LNCAP (cell line): ENCODE measurements around the gene PPIL1.

Source experiments
- CTCF ChIP-seq: fragments of 450-650 bp; IDR thresholded peaks from 2 replicates; pipeline ENCODE4 v1.5.1; 2017; ENCODE audit warnings: mild to moderate bottlenecking

PPIL1 gene

GRCh38 chr6:36886950-36887618, 12.5 kb upstream of the PPIL1 start:
- TF ChIP-seq CTCF: no peak

- TF ChIP-seq CTCF: peak; percentile 77
Observed at GRCh38 chr6:36885461-36886401, 11.1 kb upstream of the PPIL1 start, which contains the start of gene C6orf89. TSS of gene C6orf89 (plus strand) at chr6:36885952. CDS start at chr6:36899445, 13,493 bp downstream.

- no peak for TF ChIP-seq CTCF
Observed at GRCh38 chr6:36884610-36885009, 10.0 kb upstream of the PPIL1 start.

- TF ChIP-seq CTCF: no peak
Observed at GRCh38 chr6:36875250-36875633, 639 bp upstream of the PPIL1 start.

GRCh38 chr6:36873612-36874442, 776 bp downstream of the PPIL1 start:
- no peak for TF ChIP-seq CTCF

- no peak for TF ChIP-seq CTCF
Observed at GRCh38 chr6:36873115-36873514, 1.5 kb downstream of the PPIL1 start.

GRCh38 chr6:36871686-36872085, 2.9 kb downstream of the PPIL1 start:
- TF ChIP-seq CTCF: no peak
